Osteoblast (primary cell): Measurements from ENCODE around the gene PKDCC. TPM values are rescaled to one million over a fixed set of nuclear protein-coding genes. Genes with fewer than 3 reads are reported as not detected.
"Not testable (repeated sequence)": the region's sequence is repeated elsewhere in the genome, so short reads cannot be mapped to it uniquely, and the experiment has no call there.

Source experiments
- DNase-seq: peaks from one replicate; pipeline ENCODE4 v3.0.0; 2011; ENCODE audit warnings: low spot score, mixed read lengths; ENCODE audit not compliant: insufficient read length; ENCODE audit errors: missing footprints
- H2AFZ ChIP-seq: 2 replicates; pipeline ENCODE4 v1.6.0; 2011; ENCODE audit warnings: mild to moderate bottlenecking, low read length
- H3K27ac ChIP-seq: 2 replicates; pipeline ENCODE4 v1.5.1; 2011; ENCODE audit warnings: mild to moderate bottlenecking, low read depth, low read length, moderate library complexity
- H3K27me3 ChIP-seq: 2 replicates; pipeline ENCODE4 v1.6.0; 2012; ENCODE audit warnings: mild to moderate bottlenecking, control low read depth, inconsistent platforms, low read length, moderate library complexity; ENCODE audit not compliant: insufficient read depth
- H3K36me3 ChIP-seq: 2 replicates; pipeline ENCODE4 v1.5.1; 2011; ENCODE audit warnings: mild to moderate bottlenecking, low read length, control low read depth, moderate library complexity; ENCODE audit not compliant: insufficient read depth
- H3K4me1 ChIP-seq: 2 replicates; pipeline ENCODE4 v1.5.1; 2011; ENCODE audit warnings: mild to moderate bottlenecking, low read length, control low read depth, moderate library complexity; ENCODE audit not compliant: insufficient read depth
- H3K4me2 ChIP-seq: 2 replicates; pipeline ENCODE4 v1.6.0; 2011; ENCODE audit warnings: mild to moderate bottlenecking, low read length; ENCODE audit not compliant: insufficient read depth
- H3K4me3 ChIP-seq: fragments of 200-600 bp; sonication (generic); 3 replicates; pipeline ENCODE4 v1.5.1; 2012; ENCODE audit warnings: mild to moderate bottlenecking, low read length, inconsistent platforms; ENCODE audit not compliant: insufficient read depth
- H3K79me2 ChIP-seq: 2 replicates; pipeline ENCODE4 v1.6.0; 2012; ENCODE audit warnings: mild to moderate bottlenecking, low read length, control low read depth, inconsistent platforms; ENCODE audit not compliant: insufficient read depth
- H3K9me3 ChIP-seq: 2 replicates; pipeline ENCODE4 v1.5.1; 2011; ENCODE audit warnings: low read depth, low read length, control low read depth
- H4K20me1 ChIP-seq: 2 replicates; pipeline ENCODE4 v1.6.0; 2012; ENCODE audit warnings: mild to moderate bottlenecking, low read length, control low read depth; ENCODE audit not compliant: insufficient read depth
- CTCF ChIP-seq: IDR thresholded peaks from 2 replicates; pipeline ENCODE4 v1.5.1; 2011; ENCODE audit warnings: mild to moderate bottlenecking, low read depth, low read length, moderate library complexity; ENCODE audit errors: extremely low read depth
- total RNA-seq: library from RNA; depleted of rRNA; stranded (reverse); fragments of >200 nt; gene quantifications from 2 replicates; pipeline ENCODE4 v1.2.3, GENCODE V29; 2012

The PKDCC gene
- total RNA-seq, 1 donor: 4.0 TPM

GRCh38 chr2:42079737-42080287, 32.0 kb downstream of the PKDCC start:
- no peaks in the 10 kb centered on the region for H4K20me1 ChIP-seq
- peaks cover 1% of the 10 kb centered on the region for H3K9me3 ChIP-seq
- no peaks in the 10 kb centered on the region for H3K36me3 ChIP-seq
- no peak overlapping the region for H3K27ac ChIP-seq
- TF ChIP-seq CTCF: no peak
- H3K79me2 ChIP-seq: no peaks in the 10 kb centered on the region
- H3K4me2 ChIP-seq: no peak overlapping the region
- peaks cover 6% of the 10 kb centered on the region for H3K4me1 ChIP-seq
- H2AFZ ChIP-seq: no peak overlapping the region
- peaks cover 27% of the 10 kb centered on the region for H3K27me3 ChIP-seq
- no peak for DNase-seq
- no peak overlapping the region for H3K4me3 ChIP-seq

- not testable (repeated sequence) for H3K27ac ChIP-seq, H2AFZ ChIP-seq, H3K4me3 ChIP-seq, H3K79me2 ChIP-seq, H4K20me1 ChIP-seq, H3K4me2 ChIP-seq, DNase-seq, H3K4me1 ChIP-seq, H3K36me3 ChIP-seq, H3K9me3 ChIP-seq
- H3K27me3 ChIP-seq: peaks cover 22% of the 10 kb centered on the region
Measured at GRCh38 chr2:42081151-42081550, 33.3 kb downstream of the PKDCC start.

- Histone ChIP-seq H3K27me3 (peaks cover 22% of the 10 kb centered on the region), H3K9me3 (no peaks in the 10 kb centered on the region), H3K4me1 (peaks cover 6% of the 10 kb centered on the region), H3K27ac (no peak overlapping the region), H3K4me3 (no peak overlapping the region), H3K36me3 (no peaks in the 10 kb centered on the region), H2AFZ (no peak overlapping the region), H3K4me2 (no peak overlapping the region), H3K79me2 (no peaks in the 10 kb centered on the region), H4K20me1 (no peaks in the 10 kb centered on the region)
- no peak for DNase-seq
- no peak for TF ChIP-seq CTCF
Measured at GRCh38 chr2:42082016-42082415, 34.2 kb downstream of the PKDCC start.

- Histone ChIP-seq H3K4me2 (no peak overlapping the region), H2AFZ (peak overlapping the region; percentile 18), H4K20me1 (no peaks in the 10 kb centered on the region), H3K27me3 (peaks cover 6% of the 10 kb centered on the region), H3K9me3 (no peaks in the 10 kb centered on the region), H3K79me2 (no peaks in the 10 kb centered on the region), H3K4me3 (no peak overlapping the region), H3K27ac (no peak overlapping the region), H3K4me1 (peaks cover 6% of the 10 kb centered on the region), H3K36me3 (no peaks in the 10 kb centered on the region)
- no peak for TF ChIP-seq CTCF
- DNase-seq: peak; percentile 62
Measured at GRCh38 chr2:42084231-42084671, 36.4 kb downstream of the PKDCC start.

GRCh38 chr2:42085070-42085469, 37.2 kb downstream of the PKDCC start:
- H3K4me2 ChIP-seq, H3K79me2 ChIP-seq, H3K9me3 ChIP-seq, H3K4me1 ChIP-seq, H4K20me1 ChIP-seq, H3K4me3 ChIP-seq, H2AFZ ChIP-seq, H3K27me3 ChIP-seq, H3K36me3 ChIP-seq, H3K27ac ChIP-seq, DNase-seq: not testable (repeated sequence)
